Measurements from ENCODE around the gene SUOX.

DNA sequence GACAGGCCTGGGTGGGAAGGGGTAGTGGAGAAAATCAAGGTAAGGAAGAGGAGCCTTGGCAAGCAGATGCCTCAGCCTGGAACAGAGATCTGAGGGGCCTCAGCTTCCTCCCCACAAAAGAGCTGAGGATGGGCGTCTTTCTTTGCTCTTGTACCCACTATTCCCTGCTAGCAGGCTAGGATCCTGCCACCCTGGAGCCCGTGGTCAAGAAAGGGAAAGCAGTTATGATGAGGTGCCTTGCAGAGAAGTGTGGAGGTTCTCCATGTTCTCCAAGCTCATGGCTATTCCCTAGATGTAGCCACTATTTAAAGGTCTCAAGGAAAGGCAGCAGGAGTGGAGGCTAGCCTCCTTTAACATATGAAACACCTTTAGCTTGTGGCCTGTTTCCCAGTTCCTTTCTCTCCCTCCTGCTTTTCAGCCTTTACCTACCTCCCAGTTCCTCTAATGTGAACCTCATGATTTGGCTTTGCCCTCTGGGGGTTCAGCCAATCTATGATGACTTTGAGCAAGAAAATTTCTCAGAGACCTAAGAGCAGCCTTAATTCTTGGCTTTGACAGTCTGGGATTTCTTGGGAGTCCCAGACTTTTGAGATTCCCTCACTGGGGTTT lies 24.9 kb downstream of the SUOX start:
- no peak for TF ChIP-seq POLR2A (IDR thresholded peaks at IDR 0.05)
- TF ChIP-seq, protein P1, sequence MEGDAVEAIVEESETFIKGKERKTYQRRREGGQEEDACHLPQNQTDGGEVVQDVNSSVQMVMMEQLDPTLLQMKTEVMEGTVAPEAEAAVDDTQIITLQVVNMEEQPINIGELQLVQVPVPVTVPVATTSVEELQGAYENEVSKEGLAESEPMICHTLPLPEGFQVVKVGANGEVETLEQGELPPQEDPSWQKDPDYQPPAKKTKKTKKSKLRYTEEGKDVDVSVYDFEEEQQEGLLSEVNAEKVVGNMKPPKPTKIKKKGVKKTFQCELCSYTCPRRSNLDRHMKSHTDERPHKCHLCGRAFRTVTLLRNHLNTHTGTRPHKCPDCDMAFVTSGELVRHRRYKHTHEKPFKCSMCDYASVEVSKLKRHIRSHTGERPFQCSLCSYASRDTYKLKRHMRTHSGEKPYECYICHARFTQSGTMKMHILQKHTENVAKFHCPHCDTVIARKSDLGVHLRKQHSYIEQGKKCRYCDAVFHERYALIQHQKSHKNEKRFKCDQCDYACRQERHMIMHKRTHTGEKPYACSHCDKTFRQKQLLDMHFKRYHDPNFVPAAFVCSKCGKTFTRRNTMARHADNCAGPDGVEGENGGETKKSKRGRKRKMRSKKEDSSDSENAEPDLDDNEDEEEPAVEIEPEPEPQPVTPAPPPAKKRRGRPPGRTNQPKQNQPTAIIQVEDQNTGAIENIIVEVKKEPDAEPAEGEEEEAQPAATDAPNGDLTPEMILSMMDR (IDR thresholded peaks at IDR 0.05) = no peak

All from vagina (tissue), 2 donors.